HEK293 (cell line): ENCODE results near the gene CDC34.

Experiments
- CTCF ChIA-PET: fragments of 350-600 bp; formaldehyde crosslinking; extraction: SDS; loops from one replicate; lab custom pipeline; 2021; ENCODE audit warnings: antibody characterized with exemption; lab: Yijun Ruan, JAX
- POLR2A ChIA-PET: fragments of 300-600 bp; formaldehyde crosslinking; extraction: SDS; loops from one replicate; lab custom pipeline; 2020; ENCODE audit warnings: antibody characterized with exemption, inconsistent platforms; lab: Yijun Ruan, JAX
- H3K27ac ChIP-seq: fragments of 200-500 bp; sonication (Bioruptor generic); 2 replicates; pipeline ENCODE4 v1.5.1; 2014; ENCODE audit warnings: low read depth, low read length, control low read depth, inconsistent platforms; ENCODE audit errors: extremely low read depth
- H3K36me3 ChIP-seq, 2 experiments: fragments of 200-500 bp in 1 of 2; sonication (Bioruptor generic) in 1 of 2; 1 replicate in 1 of 2; 2 replicates in 1 of 2; pipeline ENCODE4 v1.5.1; 2014 to 2017; ENCODE audit warnings: inconsistent platforms in 2 of 2, low read length in 2 of 2; ENCODE audit not compliant: control insufficient read depth in 2 of 2, insufficient read depth in 1 of 2
- H3K4me1 ChIP-seq: fragments of 200-500 bp; sonication (Bioruptor generic); 2 replicates; pipeline ENCODE4 v1.5.1; 2014; ENCODE audit warnings: mild to moderate bottlenecking, low read length, inconsistent platforms; ENCODE audit not compliant: control insufficient read depth, insufficient read depth
- H3K4me3 ChIP-seq: 2 replicates; pipeline ENCODE4 v1.5.1; 2011; ENCODE audit warnings: low read depth, mild to moderate bottlenecking, control low read depth, low read length, moderate library complexity
- H3K9me3 ChIP-seq: fragments of 200-500 bp; sonication (Bioruptor generic); 2 replicates; pipeline ENCODE4 v1.5.1; 2014; ENCODE audit warnings: low read depth, low read length, inconsistent platforms; ENCODE audit not compliant: control insufficient read depth, insufficient read depth
- EGR2 ChIP-seq: fragments of 450-650 bp; formaldehyde crosslinking; IDR thresholded peaks from 2 replicates; pipeline ENCODE4 v1.5.1; 2016; ENCODE audit warnings: low read depth, missing biosample characterization, missing genetic modification characterization
- IKZF3 ChIP-seq: fragments of 450-650 bp; IDR thresholded peaks from 2 replicates; pipeline ENCODE4 v1.5.0; 2018; ENCODE audit warnings: missing biosample characterization, mild to moderate bottlenecking, missing genetic modification characterization, moderate library complexity
- KLF1 ChIP-seq: fragments of 450-650 bp; formaldehyde crosslinking; IDR thresholded peaks from 2 replicates; pipeline ENCODE4 v1.5.1; 2016; ENCODE audit warnings: missing biosample characterization, missing genetic modification characterization
- OSR2 ChIP-seq: fragments of 450-650 bp; formaldehyde crosslinking; IDR thresholded peaks from 2 replicates; pipeline ENCODE4 v1.5.1; 2016; ENCODE audit warnings: missing biosample characterization, missing genetic modification characterization
- SCRT1 ChIP-seq: fragments of 450-650 bp; formaldehyde crosslinking; IDR thresholded peaks from 2 replicates; pipeline ENCODE4 v1.5.1; 2016; ENCODE audit warnings: missing biosample characterization, missing genetic modification characterization, borderline replicate concordance
- ZBTB49 ChIP-seq: fragments of 450-650 bp; formaldehyde crosslinking; IDR thresholded peaks from 2 replicates; pipeline ENCODE4 v1.5.1; 2016; ENCODE audit warnings: missing biosample characterization, missing genetic modification characterization, low read depth
- ZBTB8A ChIP-seq: fragments of 450-650 bp; formaldehyde crosslinking; IDR thresholded peaks from 2 replicates; pipeline ENCODE4 v1.5.1; 2016; ENCODE audit warnings: missing biosample characterization, missing genetic modification characterization
- ZFHX2 ChIP-seq: fragments of 450-650 bp; formaldehyde crosslinking; conservative IDR thresholded peaks from 2 replicates; pipeline ENCODE4 v1.5.1; 2016; ENCODE audit warnings: missing biosample characterization, missing genetic modification characterization
- ZNF202 ChIP-seq: fragments of 450-650 bp; formaldehyde crosslinking; IDR thresholded peaks from 2 replicates; pipeline ENCODE4 v1.5.1; 2016; ENCODE audit warnings: missing biosample characterization, missing genetic modification characterization, borderline replicate concordance
- ZNF24 ChIP-seq: fragments of 450-650 bp; formaldehyde crosslinking; IDR thresholded peaks from 2 replicates; pipeline ENCODE4 v1.5.1; 2016; ENCODE audit warnings: missing biosample characterization, missing genetic modification characterization
- ZNF366 ChIP-seq: fragments of 450-650 bp; formaldehyde crosslinking; conservative IDR thresholded peaks from 2 replicates; pipeline ENCODE4 v1.5.1; 2016; ENCODE audit warnings: missing biosample characterization, missing genetic modification characterization
- ZNF394 ChIP-seq: fragments of 450-650 bp; formaldehyde crosslinking; IDR thresholded peaks from 2 replicates; pipeline ENCODE4 v1.5.1; 2016; ENCODE audit warnings: missing biosample characterization, missing genetic modification characterization, mild to moderate bottlenecking, moderate library complexity, borderline replicate concordance
- ZNF610 ChIP-seq: fragments of 450-650 bp; formaldehyde crosslinking; IDR thresholded peaks from 2 replicates; pipeline ENCODE4 v1.5.1; 2016; ENCODE audit warnings: missing biosample characterization, missing genetic modification characterization, borderline replicate concordance
- ZNF670 ChIP-seq: fragments of 450-650 bp; formaldehyde crosslinking; IDR thresholded peaks from 2 replicates; pipeline ENCODE4 v1.5.1; 2016; ENCODE audit warnings: missing biosample characterization, missing genetic modification characterization, low read depth
- ZNF747 ChIP-seq: fragments of 450-650 bp; formaldehyde crosslinking; IDR thresholded peaks from 2 replicates; pipeline ENCODE4 v1.5.1; 2016; ENCODE audit warnings: missing biosample characterization, missing genetic modification characterization
- ZNF76 ChIP-seq: fragments of 450-650 bp; formaldehyde crosslinking; IDR thresholded peaks from 2 replicates; pipeline ENCODE4; 2016; ENCODE audit warnings: low read depth, missing biosample characterization, missing genetic modification characterization, borderline replicate concordance
- ZSCAN23 ChIP-seq: fragments of 450-650 bp; formaldehyde crosslinking; IDR thresholded peaks from 2 replicates; pipeline ENCODE4 v1.5.1; 2016; ENCODE audit warnings: missing biosample characterization, missing genetic modification characterization

Gene CDC34

DNA sequence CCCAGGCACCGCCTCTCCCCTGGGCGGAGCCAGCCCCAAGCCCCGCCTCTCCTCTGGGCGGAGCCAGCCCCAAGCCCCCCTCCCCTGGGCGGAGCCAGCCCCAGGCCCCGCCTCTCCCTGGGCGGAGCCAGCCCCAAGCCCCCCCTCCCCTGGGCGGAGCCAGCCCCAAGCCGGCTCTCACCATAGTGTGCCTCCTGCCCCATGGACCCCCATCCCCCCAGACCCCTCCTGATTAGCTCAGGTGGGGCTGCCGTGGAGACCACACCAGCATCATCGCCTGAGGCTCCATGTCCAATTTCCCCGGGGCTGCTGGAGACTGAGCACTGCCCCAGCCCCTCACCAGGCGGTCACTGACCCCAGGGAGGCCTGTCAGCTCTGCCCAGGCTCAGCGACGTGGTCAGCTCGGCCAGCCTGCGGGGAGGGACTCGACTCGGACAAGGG, 39.4 kb upstream of the CDC34 start (continued):
- no peak for TF ChIP-seq ZNF202 (tag by site-specific recombination)
- no peak for TF ChIP-seq SCRT1 (tag by site-specific recombination)
- no peak for TF ChIP-seq EGR2 (tag by site-specific recombination)
- no peak for TF ChIP-seq ZNF747 (tag by site-specific recombination)

GRCh38 chr19:493391-494170, 38.0 kb upstream of the CDC34 start:
- Histone ChIP-seq H3K36me3 (no peaks in the 10 kb centered on the region), H3K4me1 (no peaks in the 10 kb centered on the region), H3K27ac (no peak overlapping the region), H3K4me3 (no peak overlapping the region), H3K9me3 (no peaks in the 10 kb centered on the region)
- no peak for TF ChIP-seq ZBTB49
- 0 out of 2 replicates have a peak, but pooled peaks have one; percentile 15 for TF ChIP-seq IKZF3 (tag by site-specific recombination)
- TF ChIP-seq ZBTB8A (tag by site-specific recombination), result no peak
- TF ChIP-seq ZNF610, result no peak
- TF ChIP-seq ZNF394 (tag by site-specific recombination), result no peak
- TF ChIP-seq ZSCAN23 (tag by site-specific recombination), result no peak
- 0 out of 2 replicates have a peak, but pooled peaks have one; percentile 17 for TF ChIP-seq ZNF366 (tag by site-specific recombination)
- TF ChIP-seq ZNF76 (tag by site-specific recombination), result no peak
- TF ChIP-seq ZNF24 (tag by site-specific recombination), result no peak
- no peak for TF ChIP-seq OSR2 (tag by site-specific recombination)
- TF ChIP-seq ZNF202 (tag by site-specific recombination), result peak; percentile 82; the same call in 1 of the 2 replicates
- 0 out of 2 replicates have a peak, but pooled peaks have one; percentile 6 for TF ChIP-seq ZFHX2 (tag by site-specific recombination)
- POLR2A ChIA-PET, result interaction anchor here (0.6 to 0.9 kb wide), 2 partner anchors 9 to 266 kb away, joined by 3 read pairs; no protein-coding TSS in a partner anchor
- CTCF ChIA-PET, result interaction anchor here (2.6 kb wide), 1 partner anchor 13 kb away, joined by 12 read pairs; no protein-coding TSS in a partner anchor

- CTCF ChIA-PET, result interaction anchor here (2.6 kb wide), 1 partner anchor 12 kb away, joined by 12 read pairs; no protein-coding TSS in a partner anchor
- H3K4me3 ChIP-seq, result no peak overlapping the region
- POLR2A ChIA-PET, result interaction anchor here (0.6 to 2.0 kb wide), 3 partner anchors 8 to 265 kb away, joined by 3 to 7 read pairs (median 3); partner anchors contain the start of gene TPGS1
These were observed 37.1 kb upstream of the CDC34 start for GRCh38 chr19:494171-495080.

More at GRCh38 chr19:494171-495080, 37.1 kb upstream of the CDC34 start:
- no peak overlapping the region for H3K27ac ChIP-seq
- no peaks in the 10 kb centered on the region for H3K36me3 ChIP-seq
- TF ChIP-seq IKZF3 (tag by site-specific recombination), result 0 out of 2 replicates have a peak, but pooled peaks have one; percentile 37
- 0 out of 2 replicates have a peak, but pooled peaks have one; percentile 57 for TF ChIP-seq KLF1
- no peak for TF ChIP-seq ZNF670
- no peaks in the 10 kb centered on the region for H3K9me3 ChIP-seq
- H3K4me1 ChIP-seq, result no peaks in the 10 kb centered on the region
